IMR-90 (cell line): ENCODE data around the gene ABCC10.

Experiments used
- NFE2L2 ChIP-seq: fragments of 150-350 bp; IDR thresholded peaks from 2 replicates; pipeline ENCODE4 v1.6.1; 2016; ENCODE audit warnings: low read depth, mild to moderate bottlenecking, low read length
- POLR2A ChIP-seq: IDR thresholded peaks from 2 replicates; pipeline ENCODE4 v1.6.1; 2012; ENCODE audit warnings: mild to moderate bottlenecking, low read depth, low read length
- RAD21 ChIP-seq: IDR thresholded peaks from 2 replicates; pipeline ENCODE4 v1.6.1; 2012; ENCODE audit warnings: low read length, improper control_type of control experiment
- SMC3 ChIP-seq: fragments of 150-350 bp; IDR thresholded peaks from 2 replicates; pipeline ENCODE4 v1.6.1; 2016; ENCODE audit warnings: low read depth, mild to moderate bottlenecking, antibody characterized with exemption, low read length, moderate library complexity
- TF ChIP-seq, protein P1 (sequence below): conservative IDR thresholded peaks from 2 replicates; pipeline ENCODE4 v1.5.1; 2012; ENCODE audit warnings: mild to moderate bottlenecking, low read depth, low read length, improper control_type of control experiment

DNA sequence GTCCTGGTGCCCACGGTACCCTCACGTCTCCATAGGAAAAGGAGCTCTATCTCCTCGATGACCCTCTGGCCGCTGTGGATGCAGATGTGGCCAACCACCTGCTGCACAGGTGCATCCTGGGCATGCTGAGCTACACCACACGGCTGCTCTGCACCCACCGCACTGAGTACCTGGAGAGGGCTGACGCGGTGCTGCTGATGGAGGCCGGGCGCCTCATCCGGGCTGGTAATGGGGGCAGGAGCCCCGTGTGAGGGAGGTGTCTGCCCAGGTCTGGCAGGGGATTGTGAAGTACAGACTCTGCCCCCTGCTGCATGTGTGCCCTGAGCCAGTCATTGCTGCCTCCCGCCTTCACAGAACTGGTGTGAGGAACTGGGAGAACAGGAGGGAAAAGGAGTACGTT is 15.6 kb downstream of the ABCC10 start:
- TF ChIP-seq, protein P1, sequence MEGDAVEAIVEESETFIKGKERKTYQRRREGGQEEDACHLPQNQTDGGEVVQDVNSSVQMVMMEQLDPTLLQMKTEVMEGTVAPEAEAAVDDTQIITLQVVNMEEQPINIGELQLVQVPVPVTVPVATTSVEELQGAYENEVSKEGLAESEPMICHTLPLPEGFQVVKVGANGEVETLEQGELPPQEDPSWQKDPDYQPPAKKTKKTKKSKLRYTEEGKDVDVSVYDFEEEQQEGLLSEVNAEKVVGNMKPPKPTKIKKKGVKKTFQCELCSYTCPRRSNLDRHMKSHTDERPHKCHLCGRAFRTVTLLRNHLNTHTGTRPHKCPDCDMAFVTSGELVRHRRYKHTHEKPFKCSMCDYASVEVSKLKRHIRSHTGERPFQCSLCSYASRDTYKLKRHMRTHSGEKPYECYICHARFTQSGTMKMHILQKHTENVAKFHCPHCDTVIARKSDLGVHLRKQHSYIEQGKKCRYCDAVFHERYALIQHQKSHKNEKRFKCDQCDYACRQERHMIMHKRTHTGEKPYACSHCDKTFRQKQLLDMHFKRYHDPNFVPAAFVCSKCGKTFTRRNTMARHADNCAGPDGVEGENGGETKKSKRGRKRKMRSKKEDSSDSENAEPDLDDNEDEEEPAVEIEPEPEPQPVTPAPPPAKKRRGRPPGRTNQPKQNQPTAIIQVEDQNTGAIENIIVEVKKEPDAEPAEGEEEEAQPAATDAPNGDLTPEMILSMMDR: no peak
- TF ChIP-seq POLR2A (no peak), NFE2L2 (no peak), RAD21 (no peak), SMC3 (no peak)
